Astrocyte (in vitro differentiated cells and primary cell): ENCODE measurements around the gene CELF2.

Source experiments
- CTCF ChIP-seq: IDR thresholded peaks from 2 replicates; pipeline ENCODE4 v1.5.1; 2011; ENCODE audit warnings: low read depth, mild to moderate bottlenecking, inconsistent platforms, low read length, moderate library complexity; ENCODE audit not compliant: insufficient read depth
- EZH2 ChIP-seq: IDR thresholded peaks from 2 replicates; pipeline ENCODE4 v1.6.1; 2012; ENCODE audit warnings: mild to moderate bottlenecking, low read length, inconsistent platforms; ENCODE audit not compliant: insufficient read depth

DNA sequence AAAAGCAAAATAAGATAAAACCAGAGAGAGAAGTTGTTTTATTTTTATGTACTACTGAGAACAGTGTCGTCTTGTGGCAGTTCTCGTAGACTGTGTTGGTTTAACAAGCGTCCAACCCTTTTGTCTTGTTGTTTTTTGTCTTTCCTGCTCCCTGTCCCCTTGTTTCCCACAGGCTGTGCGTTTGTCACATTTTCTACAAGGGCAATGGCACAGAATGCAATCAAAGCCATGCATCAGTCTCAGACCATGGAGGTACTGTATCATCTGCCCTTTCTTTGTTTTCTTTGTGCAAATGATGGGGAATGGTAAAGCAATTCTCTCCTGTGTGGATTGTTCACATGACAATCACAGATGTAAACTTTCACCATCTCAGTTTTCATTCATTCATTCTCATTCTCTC, 248.8 kb downstream of the CELF2 start:
- TF ChIP-seq CTCF: no peak
- no peak for TF ChIP-seq EZH2
